Transverse colon (tissue), 4 donors: ENCODE data around the gene TRDN. TPM values are rescaled to one million over a fixed set of nuclear protein-coding genes. Genes with fewer than 3 reads are reported as not detected.

Experiments
- DNase-seq: peaks from one replicate; pipeline ENCODE4 v3.0.0-alpha.2; 2019
- H3K27ac ChIP-seq, 4 donors: fragments of 200-600 bp; sonication (generic); 2 replicates each; pipeline ENCODE4 v1.5.1; 2016 to 2018; ENCODE audit warnings: inconsistent platforms in 4 of 4
- H3K27me3 ChIP-seq: fragments of 200-600 bp; sonication (generic); 2 replicates; pipeline ENCODE4 v1.5.1; 2017; ENCODE audit warnings: inconsistent platforms
- H3K36me3 ChIP-seq, 4 donors: fragments of 200-600 bp; sonication (generic); 2 replicates each; pipeline ENCODE4 v1.5.1; 2017 to 2019; ENCODE audit warnings: inconsistent platforms in 4 of 4
- H3K4me1 ChIP-seq, 4 donors: fragments of 200-600 bp; sonication (generic); 2 replicates each; pipeline ENCODE4 v1.5.1; 2017 to 2020; ENCODE audit warnings: inconsistent platforms in 4 of 4
- H3K4me3 ChIP-seq, 4 donors: fragments of 200-600 bp; sonication (generic); 1 replicate in 1 of 4; 2 replicates in 3 of 4; pipeline versions ENCODE4 v1.5.1 to v1.6.1; 2017 to 2019; ENCODE audit warnings: inconsistent platforms in 4 of 4
- H3K9me3 ChIP-seq, 2 donors: fragments of 200-600 bp; sonication (generic); 2 replicates each; pipeline ENCODE4 v1.5.1; 2017 to 2019; ENCODE audit warnings: inconsistent platforms in 2 of 2
- EP300 ChIP-seq: sonication (generic); formaldehyde crosslinking; IDR thresholded peaks from one replicate; pipeline ENCODE4 v1.6.1; 2017; ENCODE audit warnings: antibody characterized with exemption, low read depth
- POLR2A ChIP-seq: fragments of 450-650 bp; IDR thresholded peaks from one replicate; pipeline ENCODE4 v1.6.1; 2016; ENCODE audit warnings: antibody characterized with exemption, mild to moderate bottlenecking, moderate library complexity
- POLR2AphosphoS5 ChIP-seq, 3 donors: sonication (generic); formaldehyde crosslinking; IDR thresholded peaks; one replicate each; pipeline ENCODE4 v1.6.1; 2016; ENCODE audit warnings: antibody characterized with exemption in 3 of 3
- WGBS, 2 donors: methylation state at CpG; one replicate each; pipeline ENCODE4 v1.1.5; 2018; ENCODE audit warnings: low coverage in 1 of 2; 5-methylcytosine and 5-hydroxymethylcytosine counted together
- in situ Hi-C, 4 donors: fragments of 200-750 bp; cut with MboI; loops; one replicate each; pipeline versions ENCODE4 v1.15.0 to v1.15.1; 2017; ENCODE audit warnings: low sequenced_read_pairs in 3 of 4, low pct_ligation_motif_present in 1 of 4, low pct_unique_long_range_greater_than_20kb in 1 of 4
- intact Hi-C: fragments of 100-400 bp; cut with DNase I; formaldehyde crosslinking; loops from one replicate; pipeline ENCODE4 v1.15.1; 2023; ENCODE audit warnings: low total_unique reads
- total RNA-seq, 4 donors: library from RNA; depleted of rRNA; stranded (reverse); fragments of >200 nt; gene quantifications; one replicate each; pipeline ENCODE4 v1.1.0, GENCODE V29; 2016
- TF ChIP-seq, protein P1 (sequence below), 5 experiments: fragments of 200-600 bp in 3 of 5; fragments of 450-650 bp in 2 of 5; sonication (generic) in 3 of 5; IDR thresholded peaks; 1 replicate in 2 of 5; 2 replicates in 3 of 5; pipeline ENCODE4 v1.5.1; 2016 to 2017; ENCODE audit warnings: antibody characterized with exemption in 5 of 5, inconsistent platforms in 3 of 5, mild to moderate bottlenecking in 2 of 5, moderate library complexity in 1 of 5

The TRDN gene
- total RNA-seq, 4 donors from 2014 or later, result 0.14 TPM; not detected in 3

DNA sequence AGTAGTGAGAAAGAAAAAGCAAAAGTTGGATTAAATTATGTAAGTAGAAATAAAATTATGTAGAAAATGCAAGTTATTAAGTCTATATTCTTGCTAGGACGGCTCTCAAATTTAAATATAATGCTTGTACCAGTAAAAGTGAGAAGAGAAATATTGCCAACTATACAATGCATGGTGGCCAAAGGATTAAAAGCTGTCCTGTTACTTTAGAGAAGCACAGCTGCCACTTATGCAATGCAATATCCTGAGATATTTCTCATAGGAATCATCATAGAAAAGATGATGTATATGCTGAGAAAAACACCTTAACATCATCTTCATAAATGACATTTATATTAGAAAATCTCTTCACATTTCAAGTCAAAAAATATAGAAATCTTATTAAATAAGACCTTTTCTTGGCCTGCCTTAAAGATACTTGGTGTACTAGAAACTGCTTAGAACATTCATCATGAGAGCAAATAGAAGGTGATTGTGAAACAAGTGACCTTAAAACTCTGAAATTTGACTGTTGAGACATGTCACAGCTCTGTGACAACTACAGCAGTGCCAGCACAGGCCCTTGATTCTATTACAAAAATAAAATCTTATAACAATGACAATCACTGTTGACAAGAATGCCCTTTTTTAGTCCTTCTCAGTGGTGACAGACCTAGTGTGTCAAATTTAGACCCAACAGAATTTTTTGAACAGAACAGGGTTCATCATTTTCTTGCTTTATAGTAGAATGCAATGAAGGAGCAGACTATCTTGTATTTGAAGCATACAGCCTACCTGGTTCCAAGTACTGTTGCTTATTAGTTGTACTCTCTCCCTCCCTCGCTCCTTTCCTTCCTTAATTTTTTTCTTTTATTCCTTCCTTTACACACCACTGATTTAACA lies 467.6 kb downstream of the TRDN start:
- Histone ChIP-seq H3K4me1 (no peaks in the 10 kb centered on the region), H3K27ac (no peak overlapping the region), H3K9me3 (no peaks in the 10 kb centered on the region), H3K4me3 (no peak overlapping the region), H3K27me3 (no peaks in the 10 kb centered on the region), H3K36me3 (no peaks in the 10 kb centered on the region)
- TF ChIP-seq, protein P1, sequence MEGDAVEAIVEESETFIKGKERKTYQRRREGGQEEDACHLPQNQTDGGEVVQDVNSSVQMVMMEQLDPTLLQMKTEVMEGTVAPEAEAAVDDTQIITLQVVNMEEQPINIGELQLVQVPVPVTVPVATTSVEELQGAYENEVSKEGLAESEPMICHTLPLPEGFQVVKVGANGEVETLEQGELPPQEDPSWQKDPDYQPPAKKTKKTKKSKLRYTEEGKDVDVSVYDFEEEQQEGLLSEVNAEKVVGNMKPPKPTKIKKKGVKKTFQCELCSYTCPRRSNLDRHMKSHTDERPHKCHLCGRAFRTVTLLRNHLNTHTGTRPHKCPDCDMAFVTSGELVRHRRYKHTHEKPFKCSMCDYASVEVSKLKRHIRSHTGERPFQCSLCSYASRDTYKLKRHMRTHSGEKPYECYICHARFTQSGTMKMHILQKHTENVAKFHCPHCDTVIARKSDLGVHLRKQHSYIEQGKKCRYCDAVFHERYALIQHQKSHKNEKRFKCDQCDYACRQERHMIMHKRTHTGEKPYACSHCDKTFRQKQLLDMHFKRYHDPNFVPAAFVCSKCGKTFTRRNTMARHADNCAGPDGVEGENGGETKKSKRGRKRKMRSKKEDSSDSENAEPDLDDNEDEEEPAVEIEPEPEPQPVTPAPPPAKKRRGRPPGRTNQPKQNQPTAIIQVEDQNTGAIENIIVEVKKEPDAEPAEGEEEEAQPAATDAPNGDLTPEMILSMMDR (IDR thresholded peaks at IDR 0.05), result no peak
- no peak for TF ChIP-seq POLR2A
- no peak for DNase-seq
- in situ Hi-C loops (no loop called here), intact Hi-C loops (no loop called here)
- WGBS, 2 donors, result 63 to 66% methylated on average over 2 of the region's 2 CpGs

DNA sequence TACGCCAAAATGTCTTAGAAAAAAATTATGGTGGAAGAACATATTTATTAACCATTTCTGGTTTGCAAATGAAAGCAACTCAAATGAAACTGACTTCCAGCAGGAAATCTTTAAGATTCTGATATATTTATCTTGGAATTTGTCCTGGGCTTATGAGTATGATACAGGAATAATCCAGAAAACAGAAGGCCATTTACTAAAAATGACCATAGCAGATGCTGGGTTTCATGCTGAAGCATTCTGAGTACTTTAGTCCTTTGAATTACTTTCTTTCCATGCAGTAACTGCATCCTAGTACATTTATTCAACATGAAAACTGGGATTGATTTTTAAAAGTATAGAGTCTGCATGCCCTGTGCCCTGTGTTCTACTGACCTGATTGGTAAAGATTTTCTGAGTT lies 468.3 kb downstream of the TRDN start:
- H3K4me1 ChIP-seq, result no peaks in the 10 kb centered on the region
- intact Hi-C loops (no loop called here), in situ Hi-C loops (no loop called here)
- 90 to 96% methylated on average over 1 of the region's 1 CpG for WGBS, 2 donors
- no peaks in the 10 kb centered on the region for H3K27me3 ChIP-seq
- no peak overlapping the region for H3K27ac ChIP-seq
- no peaks in the 10 kb centered on the region for H3K9me3 ChIP-seq
- TF ChIP-seq POLR2AphosphoS5 (IDR thresholded peaks at IDR 0.05) (no peak), POLR2A (no peak), EP300 (no peak)
- TF ChIP-seq, protein P1 (IDR thresholded peaks at IDR 0.05), result no peak
- no peaks in the 10 kb centered on the region for H3K36me3 ChIP-seq
- DNase-seq, result no peak
- no peak overlapping the region for H3K4me3 ChIP-seq

Other genes with a start within 250 kb of the TRDN start
- gene NKAIN2, start 166.9 kb upstream of the TRDN start, total RNA-seq, result under 1 TPM in 1 of 4 donors, not detected in 3; 0.32 TPM